GM12891 (cell line): ENCODE data around the gene PPM1H.

Experiments used
- POLR2A ChIP-seq: IDR thresholded peaks from 2 replicates; pipeline ENCODE4 v1.6.1; 2011; ENCODE audit warnings: low read depth, low read length, control low read depth
- POLR2AphosphoS5 ChIP-seq: IDR thresholded peaks from 2 replicates; pipeline ENCODE4 v1.6.1; 2011; ENCODE audit warnings: low read depth, low read length, control low read depth
- TAF1 ChIP-seq: IDR thresholded peaks from 2 replicates; pipeline ENCODE4 v1.6.1; 2011; ENCODE audit warnings: low read depth, low read length, control low read depth

- no peak for TF ChIP-seq POLR2A
- TF ChIP-seq POLR2AphosphoS5: no peak
- TF ChIP-seq TAF1: no peak
Observed at GRCh38 chr12:62917926-62918325, 17.0 kb downstream of the PPM1H start.
